Vagina (tissue), 2 donors: ENCODE data around the gene LBHD1.

Experiments used
- POLR2AphosphoS5 ChIP-seq, 2 donors: sonication (generic); formaldehyde crosslinking; IDR thresholded peaks; one replicate each; pipeline ENCODE4 v1.9.0; 2017; ENCODE audit warnings: antibody characterized with exemption in 2 of 2, mild to moderate bottlenecking in 2 of 2, low read depth in 1 of 2; ENCODE audit not compliant: insufficient read depth in 1 of 2
- TF ChIP-seq, protein P1 (sequence below), 3 experiments: fragments of 450-650 bp in 2 of 3; fragments of 200-600 bp in 1 of 3; sonication (generic) in 1 of 3; IDR thresholded peaks; one replicate each; pipeline ENCODE4 v1.5.1; 2017 to 2019; ENCODE audit warnings: antibody characterized with exemption in 3 of 3, mild to moderate bottlenecking in 2 of 3, moderate library complexity in 2 of 3

DNA sequence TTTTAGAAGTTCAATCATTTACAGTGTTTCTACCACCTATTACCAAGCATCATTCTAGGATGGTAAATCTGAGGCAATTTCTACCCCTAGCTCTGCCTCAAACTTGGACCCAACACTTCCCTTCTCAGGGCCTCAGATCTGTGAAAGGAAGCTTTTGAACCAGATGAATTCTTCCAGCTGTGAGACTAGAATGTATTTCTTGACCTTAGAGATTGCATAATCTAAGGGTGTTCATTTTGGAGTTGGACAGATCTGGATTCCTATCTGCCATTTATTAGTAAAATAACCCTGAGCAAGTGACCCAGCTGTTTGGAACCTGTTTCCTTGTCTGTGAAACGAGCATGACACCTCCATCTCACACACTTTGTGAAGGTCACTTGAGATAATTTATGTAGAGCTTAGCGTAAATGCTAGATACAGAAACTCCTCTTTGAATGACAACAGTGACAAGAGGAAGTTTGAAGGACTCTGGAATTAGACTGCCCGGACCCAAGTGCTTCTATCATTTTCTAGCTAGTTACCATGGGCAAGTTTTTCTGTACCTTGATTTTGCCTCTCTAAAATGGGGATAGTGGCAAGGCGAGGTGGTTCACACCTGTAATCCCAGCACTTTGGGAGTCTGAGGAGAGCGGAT lies 15.2 kb downstream of the LBHD1 start:
- TF ChIP-seq, protein P1, sequence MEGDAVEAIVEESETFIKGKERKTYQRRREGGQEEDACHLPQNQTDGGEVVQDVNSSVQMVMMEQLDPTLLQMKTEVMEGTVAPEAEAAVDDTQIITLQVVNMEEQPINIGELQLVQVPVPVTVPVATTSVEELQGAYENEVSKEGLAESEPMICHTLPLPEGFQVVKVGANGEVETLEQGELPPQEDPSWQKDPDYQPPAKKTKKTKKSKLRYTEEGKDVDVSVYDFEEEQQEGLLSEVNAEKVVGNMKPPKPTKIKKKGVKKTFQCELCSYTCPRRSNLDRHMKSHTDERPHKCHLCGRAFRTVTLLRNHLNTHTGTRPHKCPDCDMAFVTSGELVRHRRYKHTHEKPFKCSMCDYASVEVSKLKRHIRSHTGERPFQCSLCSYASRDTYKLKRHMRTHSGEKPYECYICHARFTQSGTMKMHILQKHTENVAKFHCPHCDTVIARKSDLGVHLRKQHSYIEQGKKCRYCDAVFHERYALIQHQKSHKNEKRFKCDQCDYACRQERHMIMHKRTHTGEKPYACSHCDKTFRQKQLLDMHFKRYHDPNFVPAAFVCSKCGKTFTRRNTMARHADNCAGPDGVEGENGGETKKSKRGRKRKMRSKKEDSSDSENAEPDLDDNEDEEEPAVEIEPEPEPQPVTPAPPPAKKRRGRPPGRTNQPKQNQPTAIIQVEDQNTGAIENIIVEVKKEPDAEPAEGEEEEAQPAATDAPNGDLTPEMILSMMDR (IDR thresholded peaks at IDR 0.05) = no peak
- no peak for TF ChIP-seq POLR2AphosphoS5 (IDR thresholded peaks at IDR 0.05; ENCODE audit: insufficient read depth in 1 of 2, low read depth in 1 of 2)
